ENCODE data around the gene SLC39A1. TPM values are rescaled to one million over a fixed set of nuclear protein-coding genes. Genes with fewer than 3 reads are reported as not detected.

SLC39A1 gene
- total RNA-seq, 3 donors from 2014 or later: 72.6 to 79.3 (median 73.9) TPM

GRCh38 chr1:153951183-153951582 lies 12.2 kb downstream of the SLC39A1 start:
- no peak for ATAC-seq
- H3K4me1 Mint-ChIP-seq (ENCODE audit: low read depth): peaks cover 29% of the 10 kb centered on the region
- H3K9me3 Mint-ChIP-seq: no peaks in the 10 kb centered on the region
- H3K4me3 Mint-ChIP-seq: no peak overlapping the region
- no peaks in the 10 kb centered on the region for H3K27me3 Mint-ChIP-seq (ENCODE audit: low read depth)
- DNase-seq: no peak
- H3K36me3 Mint-ChIP-seq (ENCODE audit: insufficient read depth): peaks cover 27% of the 10 kb centered on the region

GRCh38 chr1:153946622-153947241 lies 16.6 kb downstream of the SLC39A1 start, which contains the start of gene DENND4B:
DENND4B (minus strand) TSS chr1:153946718; CDS start chr1:153944374, 2,344 bp downstream.
- Mint-ChIP-seq H3K4me3 (peak within 1 kb of the TSS; percentile 92), H3K9me3 (no peaks in the 10 kb centered on the region), H3K27me3 (ENCODE audit: low read depth) (no peaks in the 10 kb centered on the region), H3K36me3 (ENCODE audit: insufficient read depth) (peaks cover 33% of the 10 kb centered on the region), H3K4me1 (ENCODE audit: low read depth) (peaks cover 36% of the 10 kb centered on the region)
- DNase-seq (peak; percentile 69), ATAC-seq (peak; percentile 75 to 79)

GRCh38 chr1:153945795-153946621 lies 17.3 kb downstream of the SLC39A1 start:
- peak; percentile 55 for DNase-seq
- peak; percentile 60 to 69 for ATAC-seq
- peaks cover 36% of the 10 kb centered on the region for H3K4me1 Mint-ChIP-seq (ENCODE audit: low read depth)
- H3K36me3 Mint-ChIP-seq (ENCODE audit: insufficient read depth): peaks cover 30% of the 10 kb centered on the region
- peak overlapping the region; percentile 92 for H3K4me3 Mint-ChIP-seq
- no peaks in the 10 kb centered on the region for H3K9me3 Mint-ChIP-seq
- no peaks in the 10 kb centered on the region for H3K27me3 Mint-ChIP-seq (ENCODE audit: low read depth)

- H3K4me1 Mint-ChIP-seq (ENCODE audit: low read depth): peaks cover 33% of the 10 kb centered on the region
- ATAC-seq (peak; percentile 63 to 64), DNase-seq (peak; percentile 67)
- H3K4me3 Mint-ChIP-seq: peak overlapping the region; percentile 92
- H3K9me3 Mint-ChIP-seq: no peaks in the 10 kb centered on the region
- no peaks in the 10 kb centered on the region for H3K27me3 Mint-ChIP-seq (ENCODE audit: low read depth)
- H3K36me3 Mint-ChIP-seq (ENCODE audit: insufficient read depth): peaks cover 27% of the 10 kb centered on the region
Observed at GRCh38 chr1:153945131-153945794, 18.1 kb downstream of the SLC39A1 start.

- ATAC-seq (no peak), DNase-seq (no peak)
- Mint-ChIP-seq H3K4me1 (ENCODE audit: low read depth) (peaks cover 33% of the 10 kb centered on the region), H3K9me3 (no peaks in the 10 kb centered on the region), H3K27me3 (ENCODE audit: low read depth) (no peaks in the 10 kb centered on the region), H3K36me3 (ENCODE audit: insufficient read depth) (peaks cover 27% of the 10 kb centered on the region), H3K4me3 (peak overlapping the region; percentile 92)
Observed at GRCh38 chr1:153944827-153945117, 18.6 kb downstream of the SLC39A1 start.

- no peak for ATAC-seq
- H3K36me3 Mint-ChIP-seq (ENCODE audit: insufficient read depth): peaks cover 33% of the 10 kb centered on the region
- H3K4me1 Mint-ChIP-seq (ENCODE audit: low read depth): peaks cover 33% of the 10 kb centered on the region
Observed at GRCh38 chr1:153944005-153944826, 19.1 kb downstream of the SLC39A1 start.

GRCh38 chr1:153942766-153943549 lies 20.4 kb downstream of the SLC39A1 start:
- Mint-ChIP-seq H3K36me3 (ENCODE audit: insufficient read depth) (peaks cover 32% of the 10 kb centered on the region), H3K4me1 (ENCODE audit: low read depth) (peaks cover 33% of the 10 kb centered on the region), H3K27me3 (ENCODE audit: low read depth) (no peaks in the 10 kb centered on the region), H3K9me3 (no peaks in the 10 kb centered on the region), H3K4me3 (no peak overlapping the region)
- no peak for DNase-seq
- no peak for ATAC-seq

More at GRCh38 chr1:153944005-153944826, 19.1 kb downstream of the SLC39A1 start:
- Mint-ChIP-seq H3K4me3 (peak overlapping the region; percentile 92), H3K27me3 (ENCODE audit: low read depth) (no peaks in the 10 kb centered on the region), H3K9me3 (no peaks in the 10 kb centered on the region)
- DNase-seq: no peak

- ATAC-seq (no peak), DNase-seq (no peak)
- Mint-ChIP-seq H3K4me3 (no peak overlapping the region), H3K9me3 (no peaks in the 10 kb centered on the region), H3K36me3 (ENCODE audit: insufficient read depth) (peaks cover 39% of the 10 kb centered on the region), H3K27me3 (ENCODE audit: low read depth) (no peaks in the 10 kb centered on the region), H3K4me1 (ENCODE audit: low read depth) (peaks cover 33% of the 10 kb centered on the region)
Observed at GRCh38 chr1:153941826-153942725, 21.3 kb downstream of the SLC39A1 start.

GRCh38 chr1:153940756-153941155 lies 22.6 kb downstream of the SLC39A1 start:
- no peaks in the 10 kb centered on the region for H3K27me3 Mint-ChIP-seq (ENCODE audit: low read depth)
- peaks cover 46% of the 10 kb centered on the region for H3K36me3 Mint-ChIP-seq (ENCODE audit: insufficient read depth)
- ATAC-seq: no peak

GRCh38 chr1:153939476-153939875 lies 23.9 kb downstream of the SLC39A1 start:
- no peaks in the 10 kb centered on the region for H3K27me3 Mint-ChIP-seq (ENCODE audit: low read depth)
- no peaks in the 10 kb centered on the region for H3K9me3 Mint-ChIP-seq
- peaks cover 22% of the 10 kb centered on the region for H3K4me1 Mint-ChIP-seq (ENCODE audit: low read depth)
- no peak for ATAC-seq
- no peak overlapping the region for H3K4me3 Mint-ChIP-seq
- no peak for DNase-seq
- peaks cover 52% of the 10 kb centered on the region for H3K36me3 Mint-ChIP-seq (ENCODE audit: insufficient read depth)

More at GRCh38 chr1:153940756-153941155, 22.6 kb downstream of the SLC39A1 start:
- no peaks in the 10 kb centered on the region for H3K9me3 Mint-ChIP-seq
- DNase-seq: no peak
- H3K4me1 Mint-ChIP-seq (ENCODE audit: low read depth): peaks cover 28% of the 10 kb centered on the region
- H3K4me3 Mint-ChIP-seq: no peak overlapping the region

GRCh38 chr1:153938996-153939395 lies 24.3 kb downstream of the SLC39A1 start:
- Mint-ChIP-seq H3K36me3 (ENCODE audit: insufficient read depth) (peaks cover 53% of the 10 kb centered on the region), H3K4me1 (ENCODE audit: low read depth) (peaks cover 17% of the 10 kb centered on the region), H3K4me3 (no peak overlapping the region), H3K9me3 (no peaks in the 10 kb centered on the region), H3K27me3 (ENCODE audit: low read depth) (no peaks in the 10 kb centered on the region)
- ATAC-seq (no peak), DNase-seq (no peak)

GRCh38 chr1:153937331-153937730 lies 26.0 kb downstream of the SLC39A1 start:
- DNase-seq: no peak
- Mint-ChIP-seq H3K36me3 (ENCODE audit: insufficient read depth) (peaks cover 46% of the 10 kb centered on the region), H3K9me3 (no peaks in the 10 kb centered on the region)

More at GRCh38 chr1:153937331-153937730, 26.0 kb downstream of the SLC39A1 start:
- no peak overlapping the region for H3K4me3 Mint-ChIP-seq
- peaks cover 5% of the 10 kb centered on the region for H3K4me1 Mint-ChIP-seq (ENCODE audit: low read depth)
- no peaks in the 10 kb centered on the region for H3K27me3 Mint-ChIP-seq (ENCODE audit: low read depth)
- ATAC-seq: no peak

Measured in activated T-cell treated with anti-CD3 and anti-CD28 coated beads, Interleukin-2, amount 50 U/mL, for 4 hours (primary cell).